ENCODE results near the gene ZDHHC20.
"Not testable (repeated sequence)": the region's sequence is repeated elsewhere in the genome, so short reads cannot be mapped to it uniquely, and the experiment has no call there.

ZDHHC20 gene

DNA sequence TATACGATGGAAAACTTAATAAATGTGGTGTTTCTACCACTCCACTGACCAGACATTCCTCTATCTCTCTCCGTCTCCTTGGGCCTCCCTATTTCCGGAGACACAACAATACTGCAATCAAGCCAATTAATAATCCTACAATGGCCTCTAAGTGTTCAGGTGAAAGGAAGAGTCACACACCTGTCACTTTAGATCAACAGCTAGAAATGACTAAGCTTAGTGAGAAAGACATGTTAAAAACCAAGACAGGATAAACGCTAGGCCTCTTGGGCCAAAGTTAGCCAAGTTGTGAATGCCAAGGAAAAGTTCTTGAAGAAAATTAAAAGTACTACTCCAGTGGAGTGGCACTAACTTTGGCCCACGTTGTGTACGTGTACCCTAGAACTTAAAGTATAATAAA lies 22.5 kb downstream of the ZDHHC20 start:
- in situ Hi-C loops (cut with MboI; ENCODE audit: low sequenced_read_pairs) = no loop called here

DNA sequence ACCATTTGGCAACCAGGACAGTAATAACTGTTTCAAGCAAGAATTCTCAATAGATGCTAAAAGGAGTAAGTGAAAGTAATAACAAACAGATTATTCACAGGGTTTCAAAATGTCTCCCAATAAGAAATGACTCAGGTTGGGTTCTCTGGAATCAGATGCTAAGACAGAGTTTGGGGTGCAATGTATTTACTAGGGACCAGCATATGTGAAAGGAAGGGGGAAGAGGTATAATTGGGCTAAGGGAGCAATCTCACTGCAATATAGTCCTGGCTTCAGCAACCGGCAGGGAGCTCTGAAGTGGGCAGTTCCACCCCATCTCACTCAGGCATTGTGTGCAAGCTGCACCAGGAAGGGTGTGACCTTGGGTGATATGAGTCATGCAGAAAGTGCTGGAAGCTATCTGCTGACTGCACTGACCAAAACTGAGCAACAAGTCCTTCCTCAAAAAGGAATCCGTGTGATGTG lies 23.4 kb downstream of the ZDHHC20 start:
- in situ Hi-C loops (cut with MboI; ENCODE audit: low sequenced_read_pairs) = no loop called here

DNA sequence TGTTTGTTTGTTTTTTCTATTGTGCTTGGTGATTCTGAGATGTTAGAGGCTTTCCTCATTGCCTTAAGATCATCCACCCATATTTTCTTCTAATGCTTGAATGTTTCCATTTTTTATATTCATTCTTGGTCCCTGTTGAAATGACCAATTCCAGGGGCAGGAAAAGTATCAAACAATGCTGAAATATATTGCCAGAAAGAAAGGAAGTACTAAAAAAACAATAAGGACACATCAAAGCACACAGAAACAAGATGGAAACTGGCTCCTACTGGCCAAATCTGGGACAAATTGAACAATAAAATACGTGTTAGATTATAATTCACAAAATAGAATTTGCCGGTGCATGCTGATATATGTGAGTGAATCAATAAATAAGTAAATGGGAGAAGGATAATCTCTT lies 23.9 kb downstream of the ZDHHC20 start:
- in situ Hi-C loops (cut with MboI; ENCODE audit: low sequenced_read_pairs) = no loop called here

DNA sequence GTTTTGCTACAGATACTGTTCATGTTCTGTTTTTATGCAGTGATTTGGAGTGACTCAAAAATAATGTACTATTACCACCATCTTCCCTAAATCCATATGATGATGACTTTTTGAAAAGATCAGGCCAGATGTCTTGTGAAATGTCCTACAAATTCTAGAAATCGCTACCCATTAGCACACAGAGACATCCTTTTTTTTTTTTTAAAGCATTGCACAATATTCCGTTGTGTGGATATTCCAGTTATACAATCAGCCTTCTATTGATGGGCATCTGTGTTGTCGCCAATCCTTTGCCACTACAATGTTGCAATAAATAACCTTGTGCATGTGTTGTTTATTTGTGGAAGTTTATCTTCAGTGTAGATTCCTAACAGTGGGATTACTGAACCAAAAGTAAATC lies 24.5 kb downstream of the ZDHHC20 start:
- in situ Hi-C loops (cut with MboI; ENCODE audit: low sequenced_read_pairs) = no loop called here

DNA sequence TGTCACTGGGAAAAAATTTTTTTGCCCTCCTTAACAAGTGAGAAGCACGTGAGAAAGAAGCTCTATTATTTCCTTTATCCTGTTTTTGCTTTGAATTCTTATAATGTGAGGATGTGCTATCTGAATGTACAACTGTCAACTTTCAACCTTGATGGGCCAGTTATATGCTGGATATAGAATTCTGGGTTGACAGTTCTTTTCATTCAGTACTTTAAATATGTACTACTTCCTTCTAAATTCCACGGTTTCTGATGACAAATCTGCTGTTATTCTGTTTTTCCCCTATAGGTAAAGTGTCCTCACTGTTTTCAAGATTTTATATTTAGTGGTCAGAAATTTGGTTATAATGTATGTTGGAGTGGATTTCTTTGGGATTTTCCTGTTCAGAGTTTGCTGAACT lies 29.9 kb downstream of the ZDHHC20 start:
- in situ Hi-C loops (cut with MboI; ENCODE audit: low sequenced_read_pairs) = no loop called here

DNA sequence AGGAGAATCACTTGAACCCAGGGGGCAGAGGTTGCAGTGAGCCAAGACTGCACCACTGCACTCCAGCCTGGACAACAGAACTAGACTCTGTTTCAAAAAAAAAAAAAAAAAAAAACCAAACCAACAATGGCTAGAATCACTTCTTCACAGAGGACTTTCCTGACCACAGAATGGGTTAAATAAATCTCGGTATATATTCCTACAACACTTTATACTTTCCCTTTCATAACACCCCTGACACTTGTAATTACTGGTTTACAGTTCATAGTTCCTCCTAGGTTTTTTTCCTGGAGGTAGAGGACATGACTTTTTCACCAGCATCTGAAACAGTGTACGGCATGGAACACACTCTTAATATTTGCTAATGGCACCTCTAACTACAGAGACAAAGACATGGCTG lies 31.4 kb downstream of the ZDHHC20 start:
- in situ Hi-C loops (cut with MboI; ENCODE audit: low sequenced_read_pairs) = no loop called here

DNA sequence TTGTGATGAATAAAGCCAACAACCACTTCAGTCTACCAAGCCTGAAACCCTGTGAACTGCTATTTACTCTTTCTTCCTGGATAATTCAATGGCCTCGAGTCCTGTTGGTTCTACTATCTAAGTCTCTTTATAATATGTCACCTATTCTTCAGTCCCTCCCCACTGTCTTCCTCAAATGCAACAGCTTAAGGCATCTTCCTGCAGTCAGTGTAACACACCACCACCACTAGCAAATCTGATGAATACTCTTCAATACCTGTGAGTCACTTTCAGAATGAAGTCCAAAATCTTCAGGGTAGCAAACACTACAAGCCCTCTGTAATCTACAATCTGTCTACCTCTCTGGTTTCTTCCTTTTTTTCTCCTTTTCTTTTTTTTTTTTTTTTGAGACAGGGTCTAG lies 32.9 kb downstream of the ZDHHC20 start:
- in situ Hi-C loops (cut with MboI; ENCODE audit: low sequenced_read_pairs) = no loop called here

DNA sequence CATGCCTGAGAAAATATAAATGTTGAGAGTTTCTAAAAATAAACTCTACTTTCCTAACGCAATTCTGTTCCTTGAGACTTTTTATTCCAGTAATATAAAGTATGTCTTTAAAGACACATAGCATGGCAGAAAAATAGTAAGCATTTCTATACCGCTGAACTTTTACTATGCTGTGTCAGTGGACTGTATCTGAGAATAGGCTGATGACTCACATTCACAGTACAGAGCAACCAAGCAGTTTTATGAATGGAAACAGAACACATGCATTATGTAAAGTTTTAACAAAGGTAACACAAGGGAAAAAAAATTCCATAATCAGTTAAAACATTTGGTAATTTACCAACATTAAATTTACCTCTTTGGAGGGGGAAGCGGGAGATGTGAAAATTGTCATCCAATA lies 38.4 kb downstream of the ZDHHC20 start:
- in situ Hi-C loops (cut with MboI; ENCODE audit: low sequenced_read_pairs) = no loop called here

DNA sequence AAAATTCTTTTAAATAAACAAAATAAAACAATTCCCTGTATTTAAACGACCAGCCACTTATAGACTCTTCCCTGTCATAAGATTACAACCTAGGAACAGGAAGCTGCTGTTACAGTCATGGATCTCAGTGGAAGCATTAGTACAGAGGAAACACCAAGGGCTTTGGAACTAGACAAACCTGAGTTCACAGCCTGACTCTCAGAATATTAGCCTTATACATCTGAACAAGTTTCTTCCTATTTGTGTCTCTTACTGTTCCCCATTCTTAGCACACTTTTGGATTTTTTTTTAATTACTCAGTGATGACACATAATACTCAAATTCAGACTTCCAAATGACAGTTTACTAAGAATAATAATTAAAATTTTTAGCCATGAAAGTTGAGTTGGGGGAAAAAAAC lies 46.1 kb downstream of the ZDHHC20 start:
- in situ Hi-C loops (cut with MboI; ENCODE audit: low sequenced_read_pairs) = no loop called here

DNA sequence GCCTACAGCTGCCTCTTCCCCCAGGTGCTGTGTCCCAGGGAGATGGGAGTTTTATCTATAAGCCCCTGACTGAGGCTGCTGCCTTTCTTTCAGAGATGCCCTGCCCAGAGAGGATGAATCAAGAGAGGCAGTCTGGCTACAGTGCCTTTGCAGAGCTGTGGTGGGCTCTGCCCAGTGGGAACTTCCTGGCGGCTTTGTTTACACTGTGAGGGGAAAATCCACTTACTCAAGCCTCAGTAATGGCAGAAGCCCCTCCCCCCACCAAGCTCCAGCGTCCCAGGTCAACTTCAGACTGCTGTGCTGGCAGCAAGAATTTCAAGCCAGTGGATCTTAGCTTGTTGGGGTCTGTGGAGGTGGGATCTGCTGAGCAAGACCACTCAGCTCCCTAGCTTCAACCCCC lies 48.6 kb downstream of the ZDHHC20 start:
- in situ Hi-C loops (cut with MboI; ENCODE audit: low sequenced_read_pairs) = not testable (repeated sequence)

DNA sequence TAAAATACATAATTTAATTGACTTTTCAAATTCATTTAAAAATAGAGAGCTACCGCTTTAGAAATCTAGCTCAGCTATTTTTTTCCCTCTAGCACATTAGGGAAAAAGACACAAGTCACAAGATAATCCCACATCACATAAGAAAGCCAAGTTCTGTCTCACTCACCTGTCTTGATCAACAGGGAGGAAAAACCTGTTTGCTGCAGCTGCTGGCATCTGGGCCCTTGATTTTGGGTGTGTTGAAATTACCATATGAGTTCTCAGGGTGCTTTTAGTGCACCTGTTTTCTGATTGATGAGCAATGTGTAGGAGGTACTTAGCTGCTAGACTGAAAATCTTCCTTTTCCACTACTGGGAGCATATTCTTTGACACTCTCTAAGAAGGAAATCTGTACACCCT lies 53.8 kb downstream of the ZDHHC20 start:
- in situ Hi-C loops (cut with MboI; ENCODE audit: low sequenced_read_pairs) = no loop called here

DNA sequence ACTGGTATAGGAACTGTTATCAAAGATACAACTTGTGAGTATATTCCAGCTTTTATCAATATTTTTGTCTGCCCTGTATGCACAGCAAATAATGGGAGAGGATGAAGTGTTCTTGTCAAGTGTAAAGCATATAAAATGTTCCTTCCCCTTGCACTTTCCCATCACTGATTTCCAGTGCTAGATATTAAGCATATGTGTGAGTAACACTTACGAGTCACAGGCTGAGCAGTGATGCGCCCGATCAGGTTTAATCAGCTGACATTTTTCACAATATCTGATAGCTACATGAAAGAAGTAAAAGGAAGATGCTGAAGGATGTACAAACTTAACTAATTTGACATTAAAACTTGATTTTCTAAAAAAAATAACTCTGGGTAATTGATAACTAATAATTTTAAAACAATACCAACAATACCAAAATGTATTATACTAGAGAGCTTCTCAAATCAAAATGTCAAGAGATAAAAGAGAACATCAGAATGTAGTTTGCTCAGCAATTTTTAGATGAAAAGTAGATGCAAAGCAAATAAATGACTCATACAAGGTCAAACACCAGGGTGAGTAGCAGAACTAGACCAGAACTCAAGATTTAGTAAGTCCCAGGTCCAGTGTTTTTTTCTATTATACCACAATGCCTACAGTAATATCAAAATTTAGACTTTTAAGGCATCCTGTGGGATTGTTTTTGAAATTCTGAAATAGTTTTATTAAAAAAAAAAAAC lies 56.4 kb downstream of the ZDHHC20 start:
- in situ Hi-C loops (cut with MboI; ENCODE audit: low sequenced_read_pairs) = no loop called here

DNA sequence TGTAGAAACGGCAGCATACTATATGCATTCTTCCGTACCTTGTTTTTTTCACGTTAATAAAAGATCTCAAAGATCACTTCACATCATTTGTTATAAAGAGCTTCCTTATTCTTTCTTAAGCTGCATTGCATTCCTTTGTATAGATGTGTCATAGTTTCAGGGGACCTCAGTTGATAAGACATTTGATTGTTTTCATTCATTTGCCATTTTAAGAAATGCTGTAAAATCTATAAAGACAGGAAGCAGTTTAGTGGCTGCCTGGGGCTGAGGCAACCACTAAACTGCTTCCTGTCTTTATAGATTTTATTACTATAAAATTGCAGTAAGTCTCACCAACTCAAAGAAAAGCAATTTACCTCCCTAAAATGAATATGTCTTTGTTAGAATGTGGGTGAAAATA lies 59.4 kb downstream of the ZDHHC20 start:
- in situ Hi-C loops (cut with MboI; ENCODE audit: low sequenced_read_pairs) = no loop called here

DNA sequence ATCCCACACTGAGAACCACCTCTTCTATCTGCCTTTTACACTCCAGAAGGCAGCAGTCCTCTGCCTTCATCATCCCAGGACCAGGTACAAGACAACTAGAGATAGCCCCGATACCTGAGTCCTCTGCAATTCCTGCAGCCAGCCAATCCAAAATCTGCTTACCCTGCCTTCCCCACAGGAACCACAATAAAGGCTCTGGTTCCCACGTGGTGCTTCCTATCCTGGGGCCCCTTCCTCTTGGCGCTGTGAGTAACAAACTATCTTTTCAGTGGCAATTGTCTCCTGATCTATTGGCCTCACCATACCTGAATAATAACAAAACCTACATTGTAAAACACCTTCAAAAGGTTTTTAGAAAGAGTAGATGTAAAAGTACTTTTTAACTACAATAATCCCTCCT lies 63.1 kb downstream of the ZDHHC20 start:
- in situ Hi-C loops (cut with MboI; ENCODE audit: low sequenced_read_pairs) = no loop called here

DNA sequence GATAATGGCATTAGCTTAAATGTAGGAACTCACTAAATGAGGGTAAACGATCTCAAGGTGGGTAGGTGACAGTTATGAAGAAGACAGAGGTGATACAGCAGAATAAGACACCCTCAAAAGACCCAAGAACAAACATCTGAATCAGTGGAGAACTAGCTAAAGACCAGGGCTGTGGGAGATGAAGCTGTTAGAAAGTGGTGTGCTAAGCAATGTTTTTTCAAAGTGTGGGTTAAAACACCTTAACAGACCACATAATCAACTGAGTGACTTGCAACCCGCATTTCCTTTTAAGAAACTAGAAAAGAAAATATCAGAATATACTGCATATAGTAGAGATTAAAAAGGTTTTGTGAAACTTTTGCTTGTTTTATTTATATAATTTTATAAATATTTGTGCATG lies 70.0 kb downstream of the ZDHHC20 start:
- in situ Hi-C loops (cut with MboI; ENCODE audit: low sequenced_read_pairs) = no loop called here

DNA sequence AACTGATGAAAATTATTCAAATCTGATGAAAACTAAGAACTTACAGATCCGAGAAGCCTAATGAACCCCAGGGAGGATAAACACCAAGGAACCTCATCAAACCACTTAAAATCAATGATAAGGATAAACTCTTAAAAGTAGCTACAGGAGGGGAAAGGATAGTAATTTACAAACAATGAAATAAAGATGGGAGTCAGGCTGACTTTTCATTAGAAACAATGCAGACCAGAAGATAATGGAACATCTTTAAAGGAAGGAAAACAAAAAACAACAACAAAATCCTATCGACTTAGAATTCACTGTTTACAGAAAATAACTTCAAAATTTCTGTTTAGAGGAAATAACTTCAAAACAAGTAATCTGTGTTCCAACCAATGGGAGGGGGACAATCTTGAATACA lies 73.4 kb downstream of the ZDHHC20 start:
- in situ Hi-C loops (cut with MboI; ENCODE audit: low sequenced_read_pairs) = no loop called here

DNA sequence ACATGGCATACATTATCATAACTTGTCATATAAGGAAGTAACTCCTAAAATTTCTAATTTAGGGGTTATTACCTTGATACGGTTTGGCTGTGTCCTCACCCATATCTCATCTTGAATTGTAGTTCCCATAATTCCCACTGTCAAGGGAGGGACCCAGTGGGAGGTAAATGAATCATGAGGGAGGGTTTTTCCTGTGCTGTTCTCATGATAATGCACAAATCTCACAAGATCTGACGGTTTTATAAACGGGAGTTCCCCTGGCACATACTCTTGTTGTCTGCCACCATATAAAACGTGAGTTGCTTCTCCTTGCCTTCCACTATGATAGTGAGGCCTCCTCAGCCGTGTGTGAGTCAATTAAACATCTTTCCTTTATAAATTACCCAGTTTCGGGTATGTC lies 76.0 kb downstream of the ZDHHC20 start:
- in situ Hi-C loops (cut with MboI; ENCODE audit: low sequenced_read_pairs) = no loop called here

DNA sequence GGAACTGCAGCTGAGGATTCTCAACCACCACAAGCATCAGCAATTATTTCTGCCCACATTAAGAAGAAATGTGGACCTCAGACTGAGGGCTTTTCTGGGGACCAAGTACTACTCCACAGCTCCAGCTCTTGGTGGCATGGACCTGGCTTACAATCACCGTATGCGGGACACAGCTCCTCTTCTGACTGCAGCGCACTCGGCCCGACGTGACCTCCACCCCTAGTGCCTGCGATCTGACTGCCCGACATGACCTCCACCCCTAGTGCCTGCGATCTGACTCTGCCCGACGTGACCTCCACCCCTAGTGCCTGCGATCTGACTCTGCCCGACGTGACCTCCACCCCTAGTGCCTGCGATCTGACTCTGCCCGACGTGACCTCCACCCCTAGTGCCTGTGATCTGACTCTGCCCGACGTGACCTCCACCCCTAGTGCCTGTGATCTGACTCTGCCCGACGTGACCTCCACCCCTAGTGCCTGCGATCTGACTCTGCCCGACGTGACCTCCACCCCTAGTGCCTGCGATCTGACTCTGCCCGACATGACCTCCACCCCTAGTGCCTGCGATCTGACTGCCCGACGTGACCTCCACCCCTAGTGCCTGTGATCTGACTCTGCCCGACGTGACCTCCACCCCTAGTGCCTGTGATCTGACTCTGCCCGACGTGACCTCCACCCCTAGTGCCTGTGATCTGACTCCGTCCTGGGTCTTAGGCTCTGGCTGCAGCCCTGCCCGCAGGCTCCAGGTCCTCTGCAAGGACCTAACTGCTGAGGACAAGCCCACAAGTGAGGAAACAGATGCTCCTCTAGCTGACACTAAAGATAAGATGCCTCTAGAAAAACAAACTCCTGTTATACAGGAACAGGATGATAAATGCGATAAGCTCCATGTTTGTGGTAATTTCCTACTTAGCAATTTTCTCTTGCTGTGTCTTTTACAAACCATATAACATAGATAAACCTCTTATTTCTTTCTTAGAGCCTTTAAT lies 81.8 kb downstream of the ZDHHC20 start:
- in situ Hi-C loops (cut with MboI; ENCODE audit: low sequenced_read_pairs) = not testable (repeated sequence)

DNA sequence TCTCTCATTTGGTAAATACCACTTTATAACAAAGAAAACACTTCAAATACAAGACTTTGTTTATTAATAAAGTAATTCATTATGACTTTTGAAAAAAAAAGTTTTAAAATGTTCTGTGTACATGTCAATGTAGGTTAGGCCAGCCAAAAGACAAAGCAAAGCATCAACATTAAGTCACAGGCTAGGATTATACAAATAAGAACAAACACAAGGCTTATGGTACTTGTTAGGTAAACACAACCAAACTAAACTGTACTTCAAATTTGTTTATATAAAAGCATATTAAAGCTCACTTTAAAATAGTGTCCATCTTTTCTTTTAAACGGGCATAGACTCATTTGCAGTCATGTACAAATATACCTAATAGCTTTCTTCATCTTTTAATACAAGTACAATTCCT lies 86.6 kb downstream of the ZDHHC20 start:
- in situ Hi-C loops (cut with MboI; ENCODE audit: low sequenced_read_pairs) = no loop called here

DNA sequence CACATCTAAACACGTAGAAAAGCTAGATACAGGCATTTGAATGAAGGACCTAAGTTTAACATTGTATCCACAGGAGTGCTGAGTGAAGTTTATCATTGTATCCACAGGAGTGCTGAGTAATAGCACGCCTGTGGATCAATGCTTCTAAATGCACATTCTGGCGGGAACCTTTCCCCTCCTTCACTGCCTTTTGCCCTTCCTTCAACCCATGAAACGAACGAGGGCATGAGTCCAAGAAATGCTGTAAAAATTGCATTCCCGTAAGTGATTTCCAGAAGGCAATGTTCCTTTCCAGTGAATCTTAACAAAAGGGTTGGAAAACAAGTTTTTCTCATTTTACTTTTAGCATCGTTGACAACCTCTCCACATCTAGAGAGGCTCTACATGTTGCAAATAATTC lies 88.1 kb downstream of the ZDHHC20 start:
- in situ Hi-C loops (cut with MboI; ENCODE audit: low sequenced_read_pairs) = no loop called here

DNA sequence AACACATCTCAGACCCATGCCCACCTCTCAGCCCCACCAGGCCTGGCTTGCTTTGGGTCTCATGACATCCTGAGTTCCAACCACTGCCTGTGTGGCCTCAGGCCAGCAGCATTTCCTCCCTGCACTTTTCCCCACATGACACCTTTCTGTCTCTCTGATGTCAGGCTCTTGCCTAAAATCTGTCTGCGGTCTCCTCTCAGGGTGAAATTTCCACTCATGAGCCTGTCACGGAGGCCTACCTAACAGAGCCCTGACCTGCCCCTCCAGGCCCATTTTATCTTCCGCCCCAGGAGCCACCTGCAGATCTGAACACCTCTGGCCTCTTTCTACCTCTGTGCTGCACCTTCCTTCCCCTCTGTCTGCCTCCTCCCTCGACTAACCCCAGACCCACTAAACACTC lies 93.5 kb downstream of the ZDHHC20 start:
- in situ Hi-C loops (cut with MboI; ENCODE audit: low sequenced_read_pairs) = no loop called here

DNA sequence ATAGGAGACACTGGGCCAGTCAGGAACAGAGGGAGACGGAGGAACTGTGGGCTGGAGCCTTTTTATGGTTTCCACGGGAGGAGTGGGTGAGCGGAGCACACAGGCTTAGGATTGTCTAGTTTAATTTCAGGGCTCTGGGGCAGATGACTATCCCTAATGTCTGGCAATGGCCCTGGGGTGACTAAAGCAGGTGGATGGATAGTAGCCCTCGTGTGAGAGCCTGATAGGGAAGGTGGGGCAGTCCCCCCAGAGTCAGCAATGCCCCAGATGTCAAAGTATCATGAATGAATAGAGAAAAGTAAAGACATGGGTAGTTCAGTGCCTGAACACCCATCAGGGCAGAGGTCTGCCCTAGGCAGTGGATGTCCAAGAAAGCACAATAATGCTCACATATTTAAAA lies 94.2 kb downstream of the ZDHHC20 start:
- in situ Hi-C loops (cut with MboI; ENCODE audit: low sequenced_read_pairs) = no loop called here

Measured in HL-60/S4 treated with phorbol 12-myristate 13-acetate at 8.2 ng/mL for 4 days and 3 days (cell line).